ENCODE data around the gene SNX25. TPM values are rescaled to one million over a fixed set of nuclear protein-coding genes. Genes with fewer than 3 reads are reported as not detected.
A peak's percentile ranks its signal among the peaks of the same experiment; 100 is the strongest.

SNX25 gene
- total and polyA plus RNA-seq, 2 of the 13 experiments (the other 11 are each of a cell fraction or from before 2014, with no cell fraction given): 23.4 to 23.5 TPM

GRCh38 chr4:185395956-185396723 lies 186.7 kb downstream of the SNX25 start (continued):
- TF ChIP-seq PAXIP1 (CRISPR knock-in tag; conservative IDR thresholded peaks at IDR 0.05) (peak; percentile 65), ZNF232 (CRISPR knock-in tag; IDR thresholded peaks at IDR 0.05; ENCODE audit: borderline replicate concordance) (peak; percentile 98), TGIF2 (CRISPR knock-in tag; IDR thresholded peaks at IDR 0.05) (no peak), KLF15 (CRISPR knock-in tag; IDR thresholded peaks at IDR 0.05; ENCODE audit: borderline replicate concordance) (peak; percentile 48), ZFP36L2 (CRISPR knock-in tag; IDR thresholded peaks at IDR 0.05) (no peak), JDP2 (CRISPR knock-in tag; IDR thresholded peaks at IDR 0.05; ENCODE audit: borderline replicate concordance) (no peak; the same call in 1 of the 2 replicates), ZNF800 (CRISPR knock-in tag; IDR thresholded peaks at IDR 0.05) (peak; percentile 96), KDM4B (CRISPR knock-in tag; IDR thresholded peaks at IDR 0.05) (no peak), ZFX (CRISPR knock-in tag; IDR thresholded peaks at IDR 0.05; ENCODE audit: low read depth) (no peak; the same call in 1 of the 2 replicates), NFKB2 (CRISPR knock-in tag; IDR thresholded peaks at IDR 0.05; ENCODE audit: borderline replicate concordance) (peak; percentile 99), SNAPC2 (CRISPR knock-in tag; IDR thresholded peaks at IDR 0.05) (peak; percentile 93), GTF3A (CRISPR knock-in tag; conservative IDR thresholded peaks at IDR 0.05) (no peak), HDAC1 (CRISPR knock-in tag; IDR thresholded peaks at IDR 0.05) (peak; percentile 98), ETV5 (CRISPR knock-in tag; IDR thresholded peaks at IDR 0.05; ENCODE audit: borderline replicate concordance) (peak; percentile 70), GABPB1 (CRISPR knock-in tag; IDR thresholded peaks at IDR 0.05) (peak; percentile 91), RFX3 (CRISPR knock-in tag; IDR thresholded peaks at IDR 0.05) (peak; percentile 44; the same call in 1 of the 2 replicates), ZNF225 (CRISPR knock-in tag; IDR thresholded peaks at IDR 0.05) (no peak), ZNF710 (CRISPR knock-in tag; IDR thresholded peaks at IDR 0.05; ENCODE audit: borderline replicate concordance) (0 out of 2 replicates have a peak, but pooled peaks have one; percentile 71), THYN1 (CRISPR knock-in tag; IDR thresholded peaks at IDR 0.05; ENCODE audit: borderline replicate concordance, low read depth) (0 out of 2 replicates have a peak, but pooled peaks have one; percentile 88), ZNF781 (CRISPR knock-in tag; IDR thresholded peaks at IDR 0.05; ENCODE audit: borderline replicate concordance, not compliant biosample characterization) (no peak)
